Endothelial cell of umbilical vein (primary cell): ENCODE results near the gene LMAN2.

Experiments used
- EZH2 ChIP-seq: IDR thresholded peaks from 2 replicates; pipeline ENCODE4 v1.6.1; 2012; ENCODE audit warnings: borderline replicate concordance, low read depth, mild to moderate bottlenecking, moderate library complexity, low read length, inconsistent platforms; ENCODE audit not compliant: severe bottlenecking
- GATA2 ChIP-seq: IDR thresholded peaks from 2 replicates; pipeline ENCODE4 v1.7.0; 2011; ENCODE audit warnings: low read depth, mild to moderate bottlenecking, moderate library complexity, mixed read lengths, low read length; ENCODE audit not compliant: insufficient read length, insufficient read depth
- MYC ChIP-seq: IDR thresholded peaks from one replicate; pipeline ENCODE4 v1.6.1; 2011; ENCODE audit warnings: mild to moderate bottlenecking, low read depth, low read length
- POLR2A ChIP-seq: IDR thresholded peaks from 2 replicates; pipeline ENCODE4 v1.6.1; 2012; ENCODE audit warnings: low read depth, mild to moderate bottlenecking, control low read depth, low read length
- POLR2AphosphoS5 ChIP-seq: IDR thresholded peaks from 2 replicates; pipeline ENCODE4 v1.6.1; 2012; ENCODE audit warnings: low read depth, mild to moderate bottlenecking, control low read depth, low read length, moderate library complexity; ENCODE audit not compliant: insufficient read depth
- TF ChIP-seq, protein P1 (sequence below), 2 donors: IDR thresholded peaks; 1 replicate in 1 of 2; 2 replicates in 1 of 2; pipeline ENCODE4 v1.5.1; 2011; ENCODE audit warnings: low read length in 2 of 2, mild to moderate bottlenecking in 2 of 2, moderate library complexity in 2 of 2, control low read depth in 1 of 2, inconsistent platforms in 1 of 2, low read depth in 1 of 2; ENCODE audit not compliant: insufficient read depth in 1 of 2; ENCODE audit errors: extremely low read depth in 1 of 2
- TF ChIP-seq, protein P2 (sequence below): IDR thresholded peaks from 2 replicates; pipeline ENCODE4 v1.6.1; 2011; ENCODE audit not compliant: insufficient read depth, insufficient read length

DNA sequence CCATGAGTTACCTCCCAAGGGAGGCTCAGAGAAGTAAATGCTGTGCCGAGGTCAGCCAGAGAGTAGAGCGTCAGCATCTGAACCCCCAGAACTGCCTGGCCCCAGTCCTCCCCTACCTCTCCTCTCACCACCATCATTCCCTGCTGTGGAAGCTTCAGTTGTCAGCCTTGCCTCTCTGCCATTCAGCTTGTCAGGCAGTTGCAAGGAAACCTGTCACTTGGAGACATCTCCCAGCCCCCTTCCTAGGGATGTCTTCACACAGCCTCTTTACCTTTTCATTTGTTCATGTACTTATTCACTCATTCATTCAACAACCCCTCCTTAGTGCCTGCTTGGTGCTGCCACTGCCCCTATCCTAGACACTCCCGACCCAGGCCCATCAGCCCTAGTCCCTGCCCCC lies 8.4 kb upstream of the LMAN2 start:
- TF ChIP-seq POLR2A = no peak
- TF ChIP-seq, protein P1, sequence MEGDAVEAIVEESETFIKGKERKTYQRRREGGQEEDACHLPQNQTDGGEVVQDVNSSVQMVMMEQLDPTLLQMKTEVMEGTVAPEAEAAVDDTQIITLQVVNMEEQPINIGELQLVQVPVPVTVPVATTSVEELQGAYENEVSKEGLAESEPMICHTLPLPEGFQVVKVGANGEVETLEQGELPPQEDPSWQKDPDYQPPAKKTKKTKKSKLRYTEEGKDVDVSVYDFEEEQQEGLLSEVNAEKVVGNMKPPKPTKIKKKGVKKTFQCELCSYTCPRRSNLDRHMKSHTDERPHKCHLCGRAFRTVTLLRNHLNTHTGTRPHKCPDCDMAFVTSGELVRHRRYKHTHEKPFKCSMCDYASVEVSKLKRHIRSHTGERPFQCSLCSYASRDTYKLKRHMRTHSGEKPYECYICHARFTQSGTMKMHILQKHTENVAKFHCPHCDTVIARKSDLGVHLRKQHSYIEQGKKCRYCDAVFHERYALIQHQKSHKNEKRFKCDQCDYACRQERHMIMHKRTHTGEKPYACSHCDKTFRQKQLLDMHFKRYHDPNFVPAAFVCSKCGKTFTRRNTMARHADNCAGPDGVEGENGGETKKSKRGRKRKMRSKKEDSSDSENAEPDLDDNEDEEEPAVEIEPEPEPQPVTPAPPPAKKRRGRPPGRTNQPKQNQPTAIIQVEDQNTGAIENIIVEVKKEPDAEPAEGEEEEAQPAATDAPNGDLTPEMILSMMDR (IDR thresholded peaks at IDR 0.05; ENCODE audit: extremely low read depth in 1 of 2, insufficient read depth in 1 of 2, low read depth in 1 of 2, low read length in 2 of 2) = no peak
- TF ChIP-seq, protein P2, sequence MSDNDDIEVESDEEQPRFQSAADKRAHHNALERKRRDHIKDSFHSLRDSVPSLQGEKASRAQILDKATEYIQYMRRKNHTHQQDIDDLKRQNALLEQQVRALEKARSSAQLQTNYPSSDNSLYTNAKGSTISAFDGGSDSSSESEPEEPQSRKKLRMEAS = no peak
- no peak for TF ChIP-seq EZH2
- no peak for TF ChIP-seq GATA2
- TF ChIP-seq POLR2AphosphoS5 = no peak
- TF ChIP-seq MYC = no peak
